ENCODE results near the gene ADAMTSL2. TPM values are rescaled to one million over a fixed set of nuclear protein-coding genes. Genes with fewer than 3 reads are reported as not detected.

The ADAMTSL2 gene
- total RNA-seq, 3 donors from 2014 or later (not counting 1 experiment from before 2014, with no cell fraction given): not detected

GRCh38 chr9:133591985-133592384, 57.5 kb downstream of the ADAMTSL2 start:
- peaks cover 2% of the 10 kb centered on the region for H3K36me3 Mint-ChIP-seq
- no peak for TF ChIP-seq CTCF (IDR thresholded peaks at IDR 0.05)
- Histone ChIP-seq H3K4me1 (ENCODE audit: control insufficient read depth, insufficient read depth, low read length) (no peaks in the 10 kb centered on the region), H3K27me3 (ENCODE audit: control insufficient read depth, insufficient read depth, low read length) (no peaks in the 10 kb centered on the region), H3K36me3 (ENCODE audit: control insufficient read depth, insufficient read depth, low read length) (no peaks in the 10 kb centered on the region), H3K4me3 (ENCODE audit: low read length) (no peak overlapping the region), H3K27ac (ENCODE audit: low read length) (no peak overlapping the region), H3K9me3 (ENCODE audit: control insufficient read depth, insufficient read depth, low read length) (no peaks in the 10 kb centered on the region)
- no peak for ATAC-seq
- 77% methylated on average over 10 of the region's 10 CpGs for WGBS (ENCODE audit: insufficient coverage)
- intact Hi-C loops (cut with micrococcal nuclease): no loop called here
- no peak for DNase-seq
- no peak overlapping the region for H3K27ac Mint-ChIP-seq
- H3K4me3 Mint-ChIP-seq: no peak overlapping the region
- no peaks in the 10 kb centered on the region for H3K4me1 Mint-ChIP-seq
- peaks cover 0 to 2% of the 10 kb centered on the region in 2 donors for H3K9me3 Mint-ChIP-seq
- H3K27me3 Mint-ChIP-seq (ENCODE audit: low read depth in 2 of 2): peaks cover 0 to 3% of the 10 kb centered on the region in 2 donors

- peaks cover 10% of the 10 kb centered on the region for H3K36me3 Mint-ChIP-seq
- Histone ChIP-seq H3K36me3 (ENCODE audit: control insufficient read depth, insufficient read depth, low read length) (no peaks in the 10 kb centered on the region), H3K4me3 (ENCODE audit: low read length) (no peak overlapping the region), H3K27ac (ENCODE audit: low read length) (no peak overlapping the region), H3K27me3 (ENCODE audit: control insufficient read depth, insufficient read depth, low read length) (no peaks in the 10 kb centered on the region), H3K9me3 (ENCODE audit: control insufficient read depth, insufficient read depth, low read length) (peaks cover 4% of the 10 kb centered on the region), H3K4me1 (ENCODE audit: control insufficient read depth, insufficient read depth, low read length) (no peaks in the 10 kb centered on the region)
- 83% methylated on average over 17 of the region's 17 CpGs for WGBS (ENCODE audit: insufficient coverage)
- no peak for ATAC-seq
- H3K4me3 Mint-ChIP-seq: no peak overlapping the region
- intact Hi-C loops (cut with micrococcal nuclease): no loop called here
- H3K9me3 Mint-ChIP-seq: peaks cover 5 to 8% of the 10 kb centered on the region in 2 donors
- no peak for TF ChIP-seq CTCF (IDR thresholded peaks at IDR 0.05)
- H3K27ac Mint-ChIP-seq: no peak overlapping the region
- DNase-seq: peak in 1 of 2 donors; percentile 45
- H3K4me1 Mint-ChIP-seq: no peaks in the 10 kb centered on the region
- H3K27me3 Mint-ChIP-seq (ENCODE audit: low read depth in 2 of 2): peaks cover 0 to 3% of the 10 kb centered on the region in 2 donors
Measured at GRCh38 chr9:133592731-133593409, 58.4 kb downstream of the ADAMTSL2 start.

GRCh38 chr9:133593587-133594253, 59.2 kb downstream of the ADAMTSL2 start:
- intact Hi-C loops (cut with micrococcal nuclease): no loop called here
- ATAC-seq (no peak), DNase-seq (no peak)
- H3K9me3 ChIP-seq (ENCODE audit: control insufficient read depth, insufficient read depth, low read length): peaks cover 9% of the 10 kb centered on the region
- H3K4me3 ChIP-seq (ENCODE audit: low read length): no peak overlapping the region
- no peak for TF ChIP-seq CTCF (IDR thresholded peaks at IDR 0.05)
- no peaks in the 10 kb centered on the region for H3K4me1 Mint-ChIP-seq
- 77% methylated on average over 14 of the region's 15 CpGs for WGBS (ENCODE audit: insufficient coverage)
- peaks cover 5 to 8% of the 10 kb centered on the region in 2 donors for H3K9me3 Mint-ChIP-seq
- peaks cover 10% of the 10 kb centered on the region for H3K36me3 Mint-ChIP-seq
- no peaks in the 10 kb centered on the region for H3K27me3 ChIP-seq (ENCODE audit: control insufficient read depth, insufficient read depth, low read length)
- no peak overlapping the region for H3K27ac ChIP-seq (ENCODE audit: low read length)
- H3K27ac Mint-ChIP-seq: no peak overlapping the region
- no peak overlapping the region for H3K4me3 Mint-ChIP-seq
- H3K4me1 ChIP-seq (ENCODE audit: control insufficient read depth, insufficient read depth, low read length): no peaks in the 10 kb centered on the region
- H3K27me3 Mint-ChIP-seq (ENCODE audit: low read depth in 2 of 2): peaks cover 0 to 3% of the 10 kb centered on the region in 2 donors
- H3K36me3 ChIP-seq (ENCODE audit: control insufficient read depth, insufficient read depth, low read length): no peaks in the 10 kb centered on the region

Measured in natural killer cell (primary cell).